HEK293 (cell line): ENCODE data around the gene SLFN5.

Experiments
- CTCF ChIA-PET: fragments of 350-600 bp; formaldehyde crosslinking; extraction: SDS; loops from one replicate; lab custom pipeline; 2021; ENCODE audit warnings: antibody characterized with exemption; lab: Yijun Ruan, JAX
- POLR2A ChIA-PET: fragments of 300-600 bp; formaldehyde crosslinking; extraction: SDS; loops from one replicate; lab custom pipeline; 2020; ENCODE audit warnings: antibody characterized with exemption, inconsistent platforms; lab: Yijun Ruan, JAX
- H3K27ac ChIP-seq: fragments of 200-500 bp; sonication (Bioruptor generic); 2 replicates; pipeline ENCODE4 v1.5.1; 2014; ENCODE audit warnings: low read depth, low read length, control low read depth, inconsistent platforms; ENCODE audit errors: extremely low read depth
- H3K36me3 ChIP-seq, 2 experiments: fragments of 200-500 bp in 1 of 2; sonication (Bioruptor generic) in 1 of 2; 1 replicate in 1 of 2; 2 replicates in 1 of 2; pipeline ENCODE4 v1.5.1; 2014 to 2017; ENCODE audit warnings: inconsistent platforms in 2 of 2, low read length in 2 of 2; ENCODE audit not compliant: control insufficient read depth in 2 of 2, insufficient read depth in 1 of 2
- H3K4me1 ChIP-seq: fragments of 200-500 bp; sonication (Bioruptor generic); 2 replicates; pipeline ENCODE4 v1.5.1; 2014; ENCODE audit warnings: mild to moderate bottlenecking, low read length, inconsistent platforms; ENCODE audit not compliant: control insufficient read depth, insufficient read depth
- H3K4me3 ChIP-seq: 2 replicates; pipeline ENCODE4 v1.5.1; 2011; ENCODE audit warnings: low read depth, mild to moderate bottlenecking, control low read depth, low read length, moderate library complexity
- H3K9me3 ChIP-seq: fragments of 200-500 bp; sonication (Bioruptor generic); 2 replicates; pipeline ENCODE4 v1.5.1; 2014; ENCODE audit warnings: low read depth, low read length, inconsistent platforms; ENCODE audit not compliant: control insufficient read depth, insufficient read depth
- EGR2 ChIP-seq: fragments of 450-650 bp; formaldehyde crosslinking; IDR thresholded peaks from 2 replicates; pipeline ENCODE4 v1.5.1; 2016; ENCODE audit warnings: low read depth, missing biosample characterization, missing genetic modification characterization
- MEIS1 ChIP-seq: sonication (generic); formaldehyde crosslinking; IDR thresholded peaks from 2 replicates; pipeline ENCODE4 v1.8.1; 2022; ENCODE audit warnings: missing genetic modification reagents, mild to moderate bottlenecking, borderline replicate concordance
- SCRT2 ChIP-seq: fragments of 450-650 bp; formaldehyde crosslinking; IDR thresholded peaks from 2 replicates; pipeline ENCODE4 v1.5.1; 2016; ENCODE audit warnings: missing biosample characterization, missing genetic modification characterization
- SP3 ChIP-seq: fragments of 450-650 bp; formaldehyde crosslinking; IDR thresholded peaks from 2 replicates; pipeline ENCODE4 v1.5.1; 2016; ENCODE audit warnings: missing biosample characterization, missing genetic modification characterization
- WT1 ChIP-seq: fragments of 450-650 bp; formaldehyde crosslinking; IDR thresholded peaks from 2 replicates; pipeline ENCODE4 v1.5.1; 2016; ENCODE audit warnings: missing biosample characterization, missing genetic modification characterization
- ZBTB1 ChIP-seq: fragments of 450-650 bp; formaldehyde crosslinking; IDR thresholded peaks from 2 replicates; pipeline ENCODE4 v1.5.1; 2016; ENCODE audit warnings: missing biosample characterization, missing genetic modification characterization
- ZBTB21 ChIP-seq: fragments of 450-650 bp; formaldehyde crosslinking; IDR thresholded peaks from 2 replicates; pipeline ENCODE4 v1.5.1; 2017; ENCODE audit warnings: missing biosample characterization, missing genetic modification characterization
- ZBTB49 ChIP-seq: fragments of 450-650 bp; formaldehyde crosslinking; IDR thresholded peaks from 2 replicates; pipeline ENCODE4 v1.5.1; 2016; ENCODE audit warnings: missing biosample characterization, missing genetic modification characterization, low read depth
- ZEB2 ChIP-seq: fragments of 450-650 bp; formaldehyde crosslinking; IDR thresholded peaks from 2 replicates; pipeline ENCODE4 v1.5.1; 2016; ENCODE audit warnings: missing biosample characterization, missing genetic modification characterization
- ZFHX2 ChIP-seq: fragments of 450-650 bp; formaldehyde crosslinking; conservative IDR thresholded peaks from 2 replicates; pipeline ENCODE4 v1.5.1; 2016; ENCODE audit warnings: missing biosample characterization, missing genetic modification characterization
- ZNF175 ChIP-seq: fragments of 450-650 bp; formaldehyde crosslinking; IDR thresholded peaks from 2 replicates; pipeline ENCODE4 v1.5.1; 2016; ENCODE audit warnings: missing biosample characterization, missing genetic modification characterization
- ZNF692 ChIP-seq: fragments of 450-650 bp; formaldehyde crosslinking; IDR thresholded peaks from 2 replicates; pipeline ENCODE4 v1.5.1; 2016; ENCODE audit warnings: missing biosample characterization, missing genetic modification characterization
- ZNF707 ChIP-seq: fragments of 450-650 bp; formaldehyde crosslinking; IDR thresholded peaks from 2 replicates; pipeline ENCODE4 v1.5.1; 2016; ENCODE audit warnings: missing biosample characterization, missing genetic modification characterization
- ZNF792 ChIP-seq: fragments of 450-650 bp; formaldehyde crosslinking; IDR thresholded peaks from 2 replicates; pipeline ENCODE4 v1.5.1; 2016; ENCODE audit warnings: missing biosample characterization, missing genetic modification characterization

Gene SLFN5

GRCh38 chr17:35312790-35313711, 70.2 kb downstream of the SLFN5 start (continued):
- no peak for TF ChIP-seq ZBTB1 (tag by site-specific recombination)
- TF ChIP-seq, all 188 proteins: peak for 5

- POLR2A ChIA-PET, result no interaction called here
- no peaks in the 10 kb centered on the region for H3K9me3 ChIP-seq
These were observed 71.1 kb downstream of the SLFN5 start for GRCh38 chr17:35313875-35314409.

GRCh38 chr17:35314415-35315216, 71.7 kb downstream of the SLFN5 start:
- CTCF ChIA-PET, result interaction anchor here (1.0 to 11.4 kb wide), 5 partner anchors 11 to 298 kb away, joined by 4 to 236 read pairs (median 17); partner anchors contain the start of gene SLFN12L
- POLR2A ChIA-PET, result no interaction called here
- H3K4me1 ChIP-seq, result no peaks in the 10 kb centered on the region
- no peaks in the 10 kb centered on the region for H3K9me3 ChIP-seq
- no peaks in the 10 kb centered on the region for H3K36me3 ChIP-seq
- TF ChIP-seq WT1 (tag by site-specific recombination) (no peak), SP3 (tag by site-specific recombination) (no peak), SCRT2 (0 out of 2 replicates have a peak, but pooled peaks have one; percentile 54), ZNF792 (tag by site-specific recombination) (no peak), MEIS1 (CRISPR knock-in tag) (no peak), ZEB2 (tag by site-specific recombination) (no peak), ZNF692 (tag by site-specific recombination) (peak; percentile 55; the same call in 1 of the 2 replicates)
- H3K27ac ChIP-seq, result no peak overlapping the region
- no peak overlapping the region for H3K4me3 ChIP-seq

More at GRCh38 chr17:35313875-35314409, 71.1 kb downstream of the SLFN5 start:
- no peak for TF ChIP-seq ZNF707
- 0 out of 2 replicates have a peak, but pooled peaks have one; percentile 33 for TF ChIP-seq ZFHX2 (tag by site-specific recombination)
- no peak for TF ChIP-seq ZBTB49 (tag by site-specific recombination)
- 0 out of 2 replicates have a peak, but pooled peaks have one; percentile 25 for TF ChIP-seq EGR2 (tag by site-specific recombination)
- TF ChIP-seq ZNF175 (tag by site-specific recombination), result no peak
- TF ChIP-seq ZBTB21 (tag by site-specific recombination), result no peak
- Histone ChIP-seq H3K4me3 (no peak overlapping the region), H3K36me3 (no peaks in the 10 kb centered on the region), H3K27ac (no peak overlapping the region), H3K4me1 (no peaks in the 10 kb centered on the region)
- CTCF ChIA-PET, result interaction anchor here (0.6 to 11.4 kb wide), 7 partner anchors 10 to 222 kb away, joined by 3 to 236 read pairs (median 17); partner anchors contain the start of gene SLFN12L
